D721Med (cell line): ENCODE data around the gene DCT.
"Not testable (repeated sequence)": the region's sequence is repeated elsewhere in the genome, so short reads cannot be mapped to it uniquely, and the experiment has no call there.

ENCODE experiments used
- DNase-seq: peaks from one replicate; pipeline ENCODE4 v3.0.0; 2011; ENCODE audit warnings: low spot score; ENCODE audit not compliant: insufficient read length
- FAIRE-seq: peaks from 2 replicates; lab custom pipeline; 2011; peaks lifted over from hg19 to GRCh38; lab: Jason Lieb, UNC
- TF ChIP-seq, protein P1 (sequence below): IDR thresholded peaks from 2 replicates; pipeline ENCODE4 v1.5.1; 2012; ENCODE audit warnings: mild to moderate bottlenecking, control low read depth; ENCODE audit not compliant: insufficient read depth; ENCODE audit errors: missing control alignments

Gene DCT

DNA sequence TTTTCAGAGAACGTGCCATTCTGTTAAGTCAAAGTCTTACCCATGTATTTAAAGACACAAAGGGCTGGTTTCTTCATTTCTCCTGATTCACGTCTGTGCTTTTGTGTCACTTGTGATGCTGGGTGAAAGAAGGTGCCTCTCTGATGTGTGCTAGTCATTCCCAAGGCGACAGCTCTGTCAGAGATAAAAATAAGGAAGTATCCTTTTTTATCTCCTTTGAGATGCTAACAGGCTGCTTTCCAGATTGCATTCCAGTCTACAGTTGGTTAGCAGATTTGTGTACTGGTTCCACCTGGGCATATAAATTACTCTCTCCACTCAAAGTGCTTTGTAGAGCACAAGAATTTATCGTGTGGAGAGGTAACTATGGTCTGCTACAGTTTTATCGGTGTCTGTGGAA lies 33.5 kb upstream of the DCT start:
- DNase-seq (no peak), FAIRE-seq (no peak)
- TF ChIP-seq, protein P1, sequence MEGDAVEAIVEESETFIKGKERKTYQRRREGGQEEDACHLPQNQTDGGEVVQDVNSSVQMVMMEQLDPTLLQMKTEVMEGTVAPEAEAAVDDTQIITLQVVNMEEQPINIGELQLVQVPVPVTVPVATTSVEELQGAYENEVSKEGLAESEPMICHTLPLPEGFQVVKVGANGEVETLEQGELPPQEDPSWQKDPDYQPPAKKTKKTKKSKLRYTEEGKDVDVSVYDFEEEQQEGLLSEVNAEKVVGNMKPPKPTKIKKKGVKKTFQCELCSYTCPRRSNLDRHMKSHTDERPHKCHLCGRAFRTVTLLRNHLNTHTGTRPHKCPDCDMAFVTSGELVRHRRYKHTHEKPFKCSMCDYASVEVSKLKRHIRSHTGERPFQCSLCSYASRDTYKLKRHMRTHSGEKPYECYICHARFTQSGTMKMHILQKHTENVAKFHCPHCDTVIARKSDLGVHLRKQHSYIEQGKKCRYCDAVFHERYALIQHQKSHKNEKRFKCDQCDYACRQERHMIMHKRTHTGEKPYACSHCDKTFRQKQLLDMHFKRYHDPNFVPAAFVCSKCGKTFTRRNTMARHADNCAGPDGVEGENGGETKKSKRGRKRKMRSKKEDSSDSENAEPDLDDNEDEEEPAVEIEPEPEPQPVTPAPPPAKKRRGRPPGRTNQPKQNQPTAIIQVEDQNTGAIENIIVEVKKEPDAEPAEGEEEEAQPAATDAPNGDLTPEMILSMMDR, result no peak

GRCh38 chr13:94505730-94506129 lies 26.2 kb upstream of the DCT start:
- TF ChIP-seq, protein P1, result no peak
- FAIRE-seq (no peak), DNase-seq (no peak)

GRCh38 chr13:94503851-94504250 lies 24.4 kb upstream of the DCT start:
- TF ChIP-seq, protein P1, result no peak
- FAIRE-seq (no peak), DNase-seq (no peak)

GRCh38 chr13:94498831-94499230 lies 19.3 kb upstream of the DCT start:
- not testable (repeated sequence) for FAIRE-seq, DNase-seq

GRCh38 chr13:94495806-94496205 lies 16.3 kb upstream of the DCT start:
- DNase-seq (no peak), FAIRE-seq (no peak)
- TF ChIP-seq, protein P1, result no peak

- DNase-seq, result no peak
- no peak for FAIRE-seq
- TF ChIP-seq, protein P1, result no peak
Measured at GRCh38 chr13:94494026-94494425, 14.5 kb upstream of the DCT start.

GRCh38 chr13:94487043-94487442 lies 7.6 kb upstream of the DCT start:
- no peak for DNase-seq
- peak; percentile 76 for FAIRE-seq
- TF ChIP-seq, protein P1, result no peak

DNA sequence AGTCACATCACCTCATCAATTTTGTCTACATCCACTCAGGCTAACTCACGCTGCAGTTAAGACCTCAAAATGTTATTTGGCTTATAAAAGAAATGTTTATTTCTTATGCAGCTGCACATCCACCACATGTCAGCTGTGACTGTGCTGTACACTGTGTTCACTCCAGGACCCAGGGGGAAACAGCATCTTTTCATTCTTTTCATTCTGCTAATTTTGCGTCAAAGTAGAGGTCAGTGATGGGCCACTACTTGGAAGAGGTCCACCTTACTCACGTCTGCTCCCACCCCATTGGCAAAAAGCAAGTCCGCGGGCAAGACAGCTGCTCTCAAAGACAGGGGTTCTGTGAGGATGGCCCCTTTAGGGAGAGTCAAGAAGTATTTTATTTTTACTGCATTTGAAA lies 4.5 kb upstream of the DCT start:
- FAIRE-seq, result no peak
- TF ChIP-seq, protein P1, result no peak
- no peak for DNase-seq
